ENCODE data around the gene EPS15.
"Not testable (repeated sequence)": the region's sequence is repeated elsewhere in the genome, so short reads cannot be mapped to it uniquely, and the experiment has no call there.

Gene EPS15

DNA sequence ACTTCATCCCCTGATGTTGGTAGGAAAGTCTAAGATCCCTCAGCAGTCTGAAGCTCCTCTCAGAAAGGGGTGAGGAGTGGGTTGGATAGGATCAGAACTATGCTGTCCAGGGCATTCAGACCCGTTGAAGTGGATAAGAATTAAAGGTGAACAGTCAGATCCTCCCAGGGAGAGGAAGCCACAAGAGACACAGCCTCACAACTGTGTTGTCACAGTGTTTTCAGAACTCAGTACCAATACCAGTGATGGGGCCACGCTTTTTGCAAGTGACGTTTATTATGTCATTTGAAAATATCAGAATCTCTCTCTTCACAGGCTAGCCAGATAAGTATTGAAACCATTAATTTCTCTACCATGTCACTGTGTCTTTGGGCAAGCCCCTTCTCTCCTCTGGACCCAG lies 15.4 kb upstream of the EPS15 start:
- no peak for DNase-seq (ENCODE audit: extremely low read depth, low read depth)
- no peak overlapping the region for H3K4me3 ChIP-seq (replicated peaks; ENCODE audit: low read depth, low read length)
- TF ChIP-seq, protein P1, sequence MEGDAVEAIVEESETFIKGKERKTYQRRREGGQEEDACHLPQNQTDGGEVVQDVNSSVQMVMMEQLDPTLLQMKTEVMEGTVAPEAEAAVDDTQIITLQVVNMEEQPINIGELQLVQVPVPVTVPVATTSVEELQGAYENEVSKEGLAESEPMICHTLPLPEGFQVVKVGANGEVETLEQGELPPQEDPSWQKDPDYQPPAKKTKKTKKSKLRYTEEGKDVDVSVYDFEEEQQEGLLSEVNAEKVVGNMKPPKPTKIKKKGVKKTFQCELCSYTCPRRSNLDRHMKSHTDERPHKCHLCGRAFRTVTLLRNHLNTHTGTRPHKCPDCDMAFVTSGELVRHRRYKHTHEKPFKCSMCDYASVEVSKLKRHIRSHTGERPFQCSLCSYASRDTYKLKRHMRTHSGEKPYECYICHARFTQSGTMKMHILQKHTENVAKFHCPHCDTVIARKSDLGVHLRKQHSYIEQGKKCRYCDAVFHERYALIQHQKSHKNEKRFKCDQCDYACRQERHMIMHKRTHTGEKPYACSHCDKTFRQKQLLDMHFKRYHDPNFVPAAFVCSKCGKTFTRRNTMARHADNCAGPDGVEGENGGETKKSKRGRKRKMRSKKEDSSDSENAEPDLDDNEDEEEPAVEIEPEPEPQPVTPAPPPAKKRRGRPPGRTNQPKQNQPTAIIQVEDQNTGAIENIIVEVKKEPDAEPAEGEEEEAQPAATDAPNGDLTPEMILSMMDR (IDR thresholded peaks at IDR 0.05; ENCODE audit: low read depth, low read length, missing control alignments) = no peak

DNA sequence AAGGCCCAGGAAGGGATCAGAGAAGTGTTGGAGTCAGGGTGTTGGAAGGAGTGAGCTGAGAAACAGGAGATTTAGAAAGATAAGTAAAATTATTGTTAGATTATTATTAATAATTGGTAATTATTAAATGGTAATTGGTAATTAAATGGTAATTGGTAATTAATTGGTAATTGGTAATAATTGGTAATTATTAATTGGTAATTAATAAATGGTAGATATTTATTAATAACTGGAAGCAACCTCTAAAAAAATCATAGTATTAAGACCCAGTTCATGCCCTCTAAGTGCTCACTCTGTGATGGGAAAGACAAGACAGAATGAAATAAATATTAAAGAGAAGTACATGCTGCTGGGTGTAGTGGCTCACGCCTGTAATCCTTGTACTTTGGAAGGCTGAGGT lies 13.8 kb upstream of the EPS15 start:
- no peak for DNase-seq (ENCODE audit: extremely low read depth, low read depth)
- no peak overlapping the region for H3K4me3 ChIP-seq (replicated peaks; ENCODE audit: low read depth, low read length)
- TF ChIP-seq, protein P1 (IDR thresholded peaks at IDR 0.05; ENCODE audit: low read depth, low read length, missing control alignments) = no peak

DNA sequence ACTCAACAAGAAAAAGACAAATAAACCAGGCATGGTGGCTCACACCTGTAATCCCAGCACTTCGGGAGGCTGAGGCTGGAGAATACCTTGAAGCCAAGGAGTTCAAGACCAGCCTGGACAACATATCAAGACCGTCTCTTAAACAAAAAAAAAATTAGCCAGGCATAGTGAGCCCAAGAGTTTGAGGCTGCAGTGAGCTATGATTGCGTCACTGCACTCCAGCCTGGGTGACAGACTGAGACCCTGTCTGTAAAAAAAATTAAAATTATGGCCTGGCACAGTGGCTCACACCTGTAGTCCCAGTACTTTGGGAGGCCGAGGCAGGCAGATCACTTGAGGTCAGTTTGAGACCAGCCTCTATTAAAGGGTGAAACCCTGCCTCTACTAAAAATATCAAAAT lies 11.4 kb upstream of the EPS15 start:
- not testable (repeated sequence) for H3K4me3 ChIP-seq (replicated peaks; ENCODE audit: low read depth, low read length); DNase-seq (ENCODE audit: extremely low read depth, low read depth)

DNA sequence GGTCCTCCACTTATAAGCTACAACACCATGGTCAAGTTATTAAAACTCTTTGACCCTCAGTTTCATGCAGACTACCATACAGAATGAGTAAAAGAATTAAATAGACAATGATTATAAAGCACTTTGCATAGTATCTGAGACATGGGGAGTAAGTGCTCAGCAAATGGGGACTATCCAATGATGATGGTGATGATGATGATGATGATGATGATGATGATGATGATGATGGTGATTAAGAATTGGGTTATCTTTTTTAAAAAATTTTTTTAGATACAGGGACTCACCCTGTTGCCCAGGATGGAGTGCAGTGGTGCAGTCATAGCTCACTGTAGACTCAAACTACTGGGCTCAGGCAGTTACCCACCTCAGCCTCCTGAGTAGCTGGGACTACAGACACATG lies 8.1 kb upstream of the EPS15 start:
- TF ChIP-seq, protein P1 (IDR thresholded peaks at IDR 0.05; ENCODE audit: low read depth, low read length, missing control alignments) = no peak
- H3K4me3 ChIP-seq (replicated peaks; ENCODE audit: low read depth, low read length) = no peak overlapping the region
- no peak for DNase-seq (ENCODE audit: extremely low read depth, low read depth)

DNA sequence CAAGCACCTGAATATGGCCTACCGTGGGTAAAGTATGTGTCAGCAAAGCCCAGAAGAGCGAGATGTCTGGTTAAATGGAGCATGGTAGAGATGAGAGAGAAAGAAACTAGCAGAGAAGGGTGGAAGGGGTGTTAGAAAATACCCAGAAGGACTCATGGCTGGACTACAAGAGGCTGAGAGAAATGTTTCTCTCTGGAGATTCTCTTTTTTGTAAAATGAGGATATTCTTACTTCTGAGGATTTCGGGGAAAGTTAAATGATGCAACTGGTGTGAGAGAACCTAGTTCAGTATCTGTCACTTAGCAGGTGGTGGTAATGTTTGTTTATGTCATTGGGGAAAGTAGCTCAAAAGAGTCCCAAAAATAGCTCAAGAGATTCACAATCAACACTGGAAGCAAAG lies 7.2 kb upstream of the EPS15 start:
- H3K4me3 ChIP-seq (replicated peaks; ENCODE audit: low read depth, low read length) = no peak overlapping the region
- DNase-seq (ENCODE audit: extremely low read depth, low read depth) = no peak
- TF ChIP-seq, protein P1 (IDR thresholded peaks at IDR 0.05; ENCODE audit: low read depth, low read length, missing control alignments) = no peak

DNA sequence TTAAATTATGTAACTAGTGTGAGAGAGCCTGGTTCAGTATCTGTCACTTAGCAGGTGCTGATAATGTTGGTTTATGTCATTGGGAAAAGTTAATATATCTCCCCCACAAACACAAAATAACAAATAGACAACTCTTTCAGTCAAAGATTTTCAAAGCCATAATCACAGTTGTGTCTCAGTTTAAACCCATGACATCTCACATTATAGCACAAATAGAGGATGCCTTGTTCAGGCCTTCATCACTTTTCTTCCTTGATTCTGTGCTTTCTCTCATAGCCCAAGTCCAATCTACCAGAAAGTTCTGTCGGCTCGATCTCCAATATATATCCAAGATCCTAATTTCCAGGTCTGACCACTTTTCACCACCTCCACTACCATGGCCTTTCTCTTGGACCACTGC lies 6.2 kb upstream of the EPS15 start:
- DNase-seq (ENCODE audit: extremely low read depth, low read depth) = no peak
- TF ChIP-seq, protein P1 (IDR thresholded peaks at IDR 0.05; ENCODE audit: low read depth, low read length, missing control alignments) = no peak
- no peak overlapping the region for H3K4me3 ChIP-seq (replicated peaks; ENCODE audit: low read depth, low read length)

DNA sequence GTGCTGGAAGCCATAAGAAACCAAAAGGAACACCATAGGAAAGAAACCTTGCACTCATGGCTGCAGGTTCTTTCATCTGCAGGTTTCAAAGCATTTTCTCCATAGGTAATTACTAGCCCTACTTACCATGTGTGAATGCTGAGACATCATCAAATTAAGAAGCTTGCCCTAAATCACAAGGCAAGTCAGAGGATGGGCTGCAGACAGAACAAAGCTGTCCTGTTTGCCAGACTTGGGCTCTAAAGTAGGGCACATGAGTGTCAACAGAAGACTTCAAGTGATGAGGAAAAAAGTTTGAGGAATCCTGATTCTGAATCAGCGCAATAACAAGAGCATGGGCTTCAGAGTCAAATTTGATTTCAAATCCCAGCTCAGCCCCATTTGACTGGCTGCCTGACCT lies 5.8 kb upstream of the EPS15 start:
- no peak overlapping the region for H3K4me3 ChIP-seq (replicated peaks; ENCODE audit: low read depth, low read length)
- TF ChIP-seq, protein P1 (IDR thresholded peaks at IDR 0.05; ENCODE audit: low read depth, low read length, missing control alignments) = no peak
- no peak for DNase-seq (ENCODE audit: extremely low read depth, low read depth)
